Ectodermal cell (in vitro differentiated cells): Measurements from ENCODE around the gene ADCY5.

Experiments
- H3K27ac ChIP-seq: 2 replicates; pipeline ENCODE4 v1.7.0; 2013; ENCODE audit warnings: mild to moderate bottlenecking, low read depth, low read length; ENCODE audit not compliant: insufficient read depth, poor library complexity, severe bottlenecking
- H3K27me3 ChIP-seq: 2 replicates; pipeline ENCODE4 v1.7.0; 2013; ENCODE audit warnings: mild to moderate bottlenecking, low read length; ENCODE audit not compliant: insufficient read depth, control insufficient read depth, poor library complexity, severe bottlenecking
- H3K36me3 ChIP-seq: one replicate; pipeline ENCODE4 v1.7.0; 2013; ENCODE audit warnings: low read length; ENCODE audit not compliant: control insufficient read depth, insufficient read depth
- H3K4me1 ChIP-seq: one replicate; pipeline ENCODE4 v1.7.0; 2013; ENCODE audit warnings: low read length; ENCODE audit not compliant: control insufficient read depth, insufficient read depth
- H3K4me3 ChIP-seq: 2 replicates; pipeline ENCODE4 v1.7.0; 2013; ENCODE audit warnings: low read depth, low read length, control low read depth; ENCODE audit not compliant: insufficient read depth
- H3K9me3 ChIP-seq: 2 replicates; pipeline ENCODE4 v1.7.0; 2013; ENCODE audit warnings: mild to moderate bottlenecking, low read length, moderate library complexity; ENCODE audit not compliant: control insufficient read depth
- WGBS, 2 experiments: methylation state at CpG; one replicate each; pipeline ENCODE4 v1.1.7; 2013; ENCODE audit warnings: missing lambda C conversion rate in 2 of 2; 5-methylcytosine and 5-hydroxymethylcytosine counted together

The ADCY5 gene

DNA sequence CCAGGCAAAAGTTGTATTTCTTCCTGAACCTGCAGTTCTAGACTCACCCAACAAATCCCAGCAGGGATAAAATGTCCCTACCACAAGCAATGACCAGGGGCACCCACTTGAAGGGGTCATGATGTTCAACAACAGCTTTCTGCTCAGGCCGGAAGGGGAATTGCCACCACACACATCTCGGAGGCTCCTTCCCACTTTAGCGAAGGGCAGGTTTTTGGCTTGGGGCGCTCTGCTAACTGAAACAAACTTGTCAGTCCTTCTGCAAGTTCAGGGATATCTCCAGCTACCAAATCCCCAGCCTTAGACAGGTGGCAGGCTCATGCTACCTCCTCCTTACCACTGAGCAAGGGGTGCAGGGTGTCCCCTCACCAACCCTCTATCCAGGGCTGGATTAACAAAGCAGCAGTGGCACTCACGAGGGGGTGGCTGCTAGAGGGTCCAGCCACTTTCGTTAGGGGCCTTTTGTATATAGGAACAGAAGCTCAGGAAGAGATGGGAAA is 2.2 kb downstream of the ADCY5 start:
- Histone ChIP-seq H3K27me3 (peaks cover 65% of the 10 kb centered on the region), H3K4me1 (no peaks in the 10 kb centered on the region), H3K4me3 (no peak overlapping the region), H3K9me3 (no peaks in the 10 kb centered on the region), H3K36me3 (no peaks in the 10 kb centered on the region), H3K27ac (no peak overlapping the region)
- WGBS, 2 experiments, result 91 to 94% methylated on average over 6 of the region's 6 CpGs

- Histone ChIP-seq H3K27me3 (peaks cover 61% of the 10 kb centered on the region), H3K27ac (no peak overlapping the region), H3K4me1 (no peaks in the 10 kb centered on the region), H3K36me3 (no peaks in the 10 kb centered on the region), H3K9me3 (no peaks in the 10 kb centered on the region), H3K4me3 (no peak overlapping the region)
- WGBS, 2 experiments, result 96 to 97% methylated on average over 2 of the region's 2 CpGs
These were observed 2.7 kb downstream of the ADCY5 start for GRCh38 chr3:123446210-123446609.

GRCh38 chr3:123445702-123446101 is 3.2 kb downstream of the ADCY5 start:
- peaks cover 56% of the 10 kb centered on the region for H3K27me3 ChIP-seq
- H3K9me3 ChIP-seq, result no peaks in the 10 kb centered on the region
- no peak overlapping the region for H3K4me3 ChIP-seq
- H3K27ac ChIP-seq, result no peak overlapping the region
- H3K4me1 ChIP-seq, result no peaks in the 10 kb centered on the region
- WGBS, 2 experiments, result 63 to 85% methylated on average over 2 of the region's 2 CpGs
- H3K36me3 ChIP-seq, result no peaks in the 10 kb centered on the region

GRCh38 chr3:123444744-123445143 is 4.1 kb downstream of the ADCY5 start:
- no peak overlapping the region for H3K4me3 ChIP-seq
- H3K36me3 ChIP-seq, result no peaks in the 10 kb centered on the region
- H3K27ac ChIP-seq, result no peak overlapping the region
- WGBS, 2 experiments, result 75 to 83% methylated on average over 1 of the region's 1 CpG
- peaks cover 5% of the 10 kb centered on the region for H3K4me1 ChIP-seq
- H3K27me3 ChIP-seq, result peaks cover 46% of the 10 kb centered on the region
- no peaks in the 10 kb centered on the region for H3K9me3 ChIP-seq

DNA sequence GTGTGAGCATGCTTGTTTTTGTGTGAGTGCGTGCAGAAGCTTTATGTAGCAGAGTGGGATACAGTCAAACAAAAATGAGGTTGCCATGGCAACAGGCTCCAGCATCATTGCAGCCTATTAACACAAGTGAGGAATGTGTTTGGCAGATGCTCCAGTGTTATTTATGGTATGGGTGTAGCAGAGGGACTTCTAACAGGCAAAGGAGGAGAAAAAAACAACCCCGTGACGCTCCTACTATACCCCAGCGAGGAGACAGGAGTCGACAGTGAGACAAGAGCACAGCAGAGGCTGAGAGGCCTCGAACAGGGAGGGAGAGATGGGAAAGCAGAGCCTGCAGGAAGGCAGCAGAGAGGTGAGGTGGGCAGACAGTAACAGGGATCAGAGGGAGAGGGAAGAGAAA is 4.9 kb downstream of the ADCY5 start:
- Histone ChIP-seq H3K36me3 (no peaks in the 10 kb centered on the region), H3K9me3 (no peaks in the 10 kb centered on the region), H3K27me3 (peaks cover 39% of the 10 kb centered on the region), H3K4me3 (no peak overlapping the region), H3K27ac (no peak overlapping the region), H3K4me1 (peaks cover 5% of the 10 kb centered on the region)
- WGBS, 2 experiments, result 71 to 75% methylated on average over 6 of the region's 6 CpGs

GRCh38 chr3:123442908-123443307 is 6.0 kb downstream of the ADCY5 start:
- Histone ChIP-seq H3K27ac (no peak overlapping the region), H3K27me3 (peaks cover 28% of the 10 kb centered on the region)
- 93 to 94% methylated on average over 7 of the region's 7 CpGs for WGBS, 2 experiments

GRCh38 chr3:123442125-123442524 is 6.8 kb downstream of the ADCY5 start:
- Histone ChIP-seq H3K27me3 (peaks cover 20% of the 10 kb centered on the region), H3K27ac (no peak overlapping the region), H3K9me3 (no peaks in the 10 kb centered on the region), H3K4me3 (no peak overlapping the region), H3K36me3 (no peaks in the 10 kb centered on the region), H3K4me1 (peaks cover 5% of the 10 kb centered on the region)
- WGBS, 2 experiments, result 93 to 95% methylated on average over 9 of the region's 9 CpGs

More at GRCh38 chr3:123442908-123443307, 6.0 kb downstream of the ADCY5 start:
- H3K4me3 ChIP-seq, result no peak overlapping the region
- no peaks in the 10 kb centered on the region for H3K36me3 ChIP-seq
- H3K9me3 ChIP-seq, result no peaks in the 10 kb centered on the region
- H3K4me1 ChIP-seq, result peaks cover 5% of the 10 kb centered on the region

GRCh38 chr3:123439806-123440580 is 8.9 kb downstream of the ADCY5 start:
- Histone ChIP-seq H3K36me3 (no peaks in the 10 kb centered on the region), H3K27ac (no peak overlapping the region), H3K27me3 (no peaks in the 10 kb centered on the region), H3K4me3 (no peak overlapping the region), H3K9me3 (no peaks in the 10 kb centered on the region), H3K4me1 (peaks cover 5% of the 10 kb centered on the region)
- WGBS, 2 experiments, result 90 to 91% methylated on average over 9 of the region's 9 CpGs

DNA sequence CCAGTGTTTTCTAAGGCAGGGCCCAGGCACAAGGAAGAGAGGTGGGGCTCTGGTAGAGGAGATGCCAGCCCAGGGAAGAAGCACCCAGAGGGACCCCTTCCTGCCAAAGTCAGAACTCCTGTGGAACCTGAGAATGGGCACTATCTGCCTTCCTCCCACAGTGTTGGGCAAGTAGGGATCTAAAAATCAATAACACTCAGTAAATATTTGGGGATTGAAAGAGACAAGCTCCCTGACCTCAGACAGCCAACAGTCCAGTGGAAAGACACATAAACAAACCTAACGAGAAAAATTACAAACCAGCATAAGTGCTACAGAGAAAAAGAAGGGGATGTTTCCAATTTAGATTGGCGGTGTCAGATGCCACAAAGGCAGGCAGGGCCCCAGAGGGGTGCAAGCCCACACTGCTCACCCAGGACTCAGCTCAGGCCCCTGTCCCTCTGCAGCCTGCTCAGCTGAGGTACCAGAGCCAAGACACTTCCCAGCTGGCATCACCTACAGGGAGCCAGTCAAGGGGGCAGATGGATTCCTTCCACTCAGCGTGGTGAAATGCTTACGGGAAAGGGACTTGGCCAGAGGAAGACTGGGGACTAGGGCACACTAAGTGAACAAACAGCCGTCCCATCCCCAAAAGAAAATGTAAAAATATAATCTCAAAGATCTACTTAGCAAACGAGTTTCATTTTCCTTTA is 15.9 kb downstream of the ADCY5 start:
- WGBS, 2 experiments, result 88 to 95% methylated on average over 6 of the region's 6 CpGs
- Histone ChIP-seq H3K4me3 (no peak overlapping the region), H3K36me3 (no peaks in the 10 kb centered on the region), H3K27me3 (no peaks in the 10 kb centered on the region), H3K27ac (no peak overlapping the region), H3K4me1 (peaks cover 5% of the 10 kb centered on the region), H3K9me3 (no peaks in the 10 kb centered on the region)

GRCh38 chr3:123431658-123432324 is 17.1 kb downstream of the ADCY5 start:
- WGBS, 2 experiments, result 90 to 91% methylated on average over 10 of the region's 10 CpGs
- no peaks in the 10 kb centered on the region for H3K27me3 ChIP-seq
- peaks cover 5% of the 10 kb centered on the region for H3K4me1 ChIP-seq
- H3K27ac ChIP-seq, result no peak overlapping the region
- no peaks in the 10 kb centered on the region for H3K36me3 ChIP-seq
- no peak overlapping the region for H3K4me3 ChIP-seq
- H3K9me3 ChIP-seq, result no peaks in the 10 kb centered on the region
